ENCODE measurements around the gene EP400. TPM values are rescaled to one million over a fixed set of nuclear protein-coding genes. Genes with fewer than 3 reads are reported as not detected.
A peak's percentile ranks its signal among the peaks of the same experiment; 100 is the strongest.

Gene EP400
- 14.8 TPM for total RNA-seq
- long read RNA-seq, partial matches to known transcripts, result 1 of 2 reads
- long read RNA-seq, other reads (novel, unspliced or antisense), result 1 of 2 reads

- intact Hi-C loops (cut with micrococcal nuclease), result no loop called here
Measured at GRCh38 chr12:131949431-131950181, at the start of gene EP400. Gene EP400, plus strand, starts transcription at chr12:131949942. Its CDS starts 10,678 bp downstream, at chr12:131960620.

GRCh38 chr12:131900397-131900796, 49.3 kb upstream of the EP400 start:
- DNase-seq (peak; percentile 33), ATAC-seq (no peak)

More at GRCh38 chr12:131949431-131950181, at the start of gene EP400:
- DNase-seq, result peak; percentile 98
- ATAC-seq, result peak; percentile 98

GRCh38 chr12:131901431-131902331, 48.1 kb upstream of the EP400 start:
- intact Hi-C loops (cut with micrococcal nuclease), result no loop called here
- peak; percentile 78 for DNase-seq
- ATAC-seq, result peak; percentile 79

More at GRCh38 chr12:131900397-131900796, 49.3 kb upstream of the EP400 start:
- intact Hi-C loops (cut with micrococcal nuclease), result no loop called here

DNA sequence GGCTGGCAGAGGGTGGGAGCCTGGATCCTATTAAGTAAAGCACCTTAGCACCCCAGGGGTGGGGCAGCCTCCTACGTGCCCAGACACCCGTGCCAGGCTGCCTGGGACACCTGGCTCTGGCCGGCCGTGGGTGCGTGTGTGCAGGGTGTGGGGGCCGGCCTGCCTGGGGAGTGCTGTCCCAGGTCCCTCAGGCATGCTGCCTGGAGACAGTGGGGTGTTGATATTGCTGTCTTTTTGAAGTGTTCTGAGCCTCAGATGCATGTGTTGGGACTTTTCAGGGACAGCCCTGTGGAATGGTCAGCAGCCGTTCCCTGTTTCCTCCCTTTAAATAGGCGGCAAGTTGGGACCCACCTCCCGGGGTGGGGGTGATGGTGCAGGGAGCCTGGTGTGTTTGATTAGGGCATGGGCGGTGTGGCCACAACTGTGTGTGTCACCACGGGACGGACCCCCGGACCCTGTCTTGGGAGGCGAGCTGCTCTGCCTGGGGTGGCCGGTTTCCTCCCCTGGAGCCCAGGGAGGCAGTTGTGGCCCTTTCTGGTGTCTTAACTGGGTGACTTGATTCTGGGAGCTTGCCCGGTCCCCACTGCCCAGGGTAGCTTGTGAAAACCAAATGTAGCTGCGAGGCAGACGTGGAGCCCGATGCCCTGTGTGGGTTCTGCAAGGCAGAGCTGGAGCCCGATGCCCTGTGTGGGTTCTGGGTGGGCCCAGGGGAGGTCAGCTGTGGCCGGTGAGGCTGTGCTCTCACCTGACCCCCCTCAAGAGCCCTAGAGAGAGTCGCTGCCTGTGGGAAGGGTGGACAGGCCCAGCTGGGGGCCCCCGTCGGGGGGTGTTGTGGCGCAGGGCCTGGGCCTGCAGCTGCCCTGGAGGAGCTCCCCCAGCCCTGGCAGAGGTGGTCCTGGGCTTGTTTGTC, 47.2 kb upstream of the EP400 start:
- intact Hi-C loops (cut with micrococcal nuclease), result no loop called here
- no peak for ATAC-seq
- DNase-seq, result peak; percentile 24

DNA sequence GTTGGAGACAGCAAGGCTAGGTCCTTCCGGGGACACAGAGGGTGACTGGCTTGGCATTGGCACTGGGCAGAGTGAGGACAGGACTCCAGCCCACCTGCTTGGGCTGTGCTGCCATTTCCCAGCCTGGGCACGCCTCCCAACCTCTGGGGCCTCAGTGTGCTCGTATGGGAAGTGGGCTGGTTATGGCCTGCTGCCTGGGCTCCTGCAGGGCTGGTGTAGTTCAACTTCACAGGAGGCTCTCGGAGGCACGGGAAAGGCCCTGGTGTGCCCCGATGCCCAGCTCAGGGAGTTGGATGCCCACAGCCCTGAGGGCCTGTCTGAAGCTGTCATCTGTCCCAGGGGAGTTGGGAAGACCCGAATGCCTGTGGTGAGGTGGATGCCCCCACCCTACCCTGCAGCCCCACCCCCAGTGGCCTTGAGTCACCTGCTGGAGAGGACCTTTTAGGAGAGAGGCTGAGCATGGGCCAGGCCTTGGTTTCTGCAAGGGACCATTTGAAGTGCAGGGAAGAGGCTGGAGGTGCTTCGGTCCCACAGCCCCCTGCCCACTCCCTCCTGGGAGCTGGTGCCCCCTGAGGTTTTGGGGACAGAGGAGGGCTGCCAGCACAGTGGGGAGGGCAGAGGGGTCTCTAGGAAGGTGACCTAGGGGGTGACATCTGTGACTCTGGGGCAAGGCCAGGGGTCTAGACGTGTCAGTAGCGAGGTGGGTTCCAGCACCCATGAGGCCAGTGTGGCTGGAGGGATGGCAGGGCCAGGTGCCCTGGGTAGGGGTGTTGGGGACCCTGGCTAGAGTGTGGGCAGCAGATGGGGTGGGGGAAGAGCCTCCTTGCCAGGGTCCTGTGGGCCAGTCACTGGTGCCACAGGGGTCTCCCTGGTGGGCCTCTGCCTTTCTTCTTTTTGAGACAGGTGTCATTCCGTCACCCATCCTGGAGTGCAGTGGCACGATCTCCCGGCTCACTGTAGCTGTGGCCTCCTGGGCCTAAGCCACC, 46.2 kb upstream of the EP400 start:
- DNase-seq (peak; percentile 30), ATAC-seq (no peak)
- intact Hi-C loops (cut with micrococcal nuclease), result no loop called here

- intact Hi-C loops (cut with micrococcal nuclease), result no loop called here
Measured at GRCh38 chr12:131904346-131904745, 45.4 kb upstream of the EP400 start.

DNA sequence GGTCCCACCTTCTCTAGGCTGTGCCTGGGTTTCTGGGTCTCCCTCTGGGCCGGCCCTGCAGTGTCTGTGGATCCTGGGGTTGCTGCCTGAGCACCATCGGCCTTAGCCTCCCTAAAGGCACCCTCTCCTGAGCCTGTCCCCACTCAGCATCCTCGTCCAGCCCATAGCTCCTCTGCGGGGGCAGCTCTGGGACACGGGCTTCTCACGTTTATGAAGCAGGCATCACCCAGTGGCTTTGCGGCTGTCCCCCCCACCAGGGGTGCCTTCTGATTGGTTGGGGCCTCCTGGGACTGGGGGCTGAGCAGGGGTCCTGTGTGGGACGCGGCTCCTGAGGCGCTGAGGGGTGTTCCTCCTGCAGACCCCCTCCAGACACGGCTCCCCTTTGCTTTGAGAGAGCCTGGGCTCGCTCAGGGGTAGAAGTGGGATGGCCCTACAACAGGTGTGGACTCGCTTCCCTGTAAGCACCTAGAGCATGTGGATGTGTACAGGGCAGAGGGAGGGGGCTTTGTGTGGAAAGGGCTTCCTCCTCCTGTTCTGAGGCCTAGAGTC, 44.6 kb upstream of the EP400 start:
- intact Hi-C loops (cut with micrococcal nuclease), result no loop called here
- DNase-seq, result no peak
- ATAC-seq, result no peak

More at GRCh38 chr12:131904346-131904745, 45.4 kb upstream of the EP400 start:
- no peak for ATAC-seq
- DNase-seq, result peak; percentile 21

- intact Hi-C loops (cut with micrococcal nuclease), result no loop called here
- ATAC-seq (no peak), DNase-seq (peak; percentile 17)
Measured at GRCh38 chr12:131905630-131906091, 44.1 kb upstream of the EP400 start.

GRCh38 chr12:131907379-131908091, 42.2 kb upstream of the EP400 start:
- DNase-seq, result peak; percentile 27

DNA sequence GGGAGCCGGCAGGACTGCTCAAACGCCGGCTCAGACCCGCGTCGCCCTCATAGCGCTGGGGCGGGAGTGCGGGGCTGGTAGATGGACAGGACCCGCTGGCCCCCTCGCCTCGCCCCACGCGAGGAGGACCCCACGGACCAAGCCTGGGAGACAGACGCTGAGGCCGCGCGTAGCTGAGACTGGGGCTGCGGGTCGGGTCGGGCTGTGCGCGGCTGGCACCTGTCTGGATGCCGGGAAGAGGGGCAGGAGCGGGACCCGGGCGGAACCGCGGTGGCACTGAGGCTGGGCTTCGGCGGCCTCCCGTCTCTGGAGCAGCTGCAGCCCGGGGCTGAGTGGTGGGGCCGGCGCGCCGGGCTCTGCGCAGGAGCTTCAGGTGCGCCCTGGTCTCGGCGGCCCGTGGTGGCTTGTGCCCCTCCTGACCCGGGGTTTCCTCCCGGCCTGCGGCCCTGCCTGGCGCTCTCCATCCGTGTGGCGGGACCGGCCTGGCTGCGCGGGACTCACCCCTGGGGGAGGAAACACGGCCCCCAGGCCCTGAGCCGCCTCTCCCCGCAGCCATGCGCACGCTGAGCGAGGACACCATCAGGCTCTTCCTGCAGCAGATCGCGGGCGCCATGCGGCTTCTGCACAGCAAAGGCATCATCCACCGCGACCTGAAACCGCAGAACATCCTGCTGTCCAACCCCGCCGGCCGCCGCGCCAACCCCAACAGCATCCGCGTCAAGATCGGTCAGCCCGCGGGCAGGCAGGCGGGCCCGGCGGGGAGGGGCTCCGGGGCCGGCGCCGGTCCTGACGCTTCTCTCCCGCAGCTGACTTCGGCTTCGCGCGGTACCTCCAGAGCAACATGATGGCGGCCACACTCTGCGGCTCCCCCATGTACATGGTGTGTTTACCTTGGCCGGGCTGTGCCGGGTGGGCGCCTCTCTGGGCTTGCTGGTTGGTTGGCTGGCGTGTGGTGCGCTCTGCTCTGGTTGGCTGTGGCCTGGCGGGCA, 41.4 kb upstream of the EP400 start:
- intact Hi-C loops (cut with micrococcal nuclease), result no loop called here
- ATAC-seq, result no peak
- DNase-seq, result peak; percentile 28

More at GRCh38 chr12:131907379-131908091, 42.2 kb upstream of the EP400 start:
- no peak for ATAC-seq
- intact Hi-C loops (cut with micrococcal nuclease), result no loop called here

DNA sequence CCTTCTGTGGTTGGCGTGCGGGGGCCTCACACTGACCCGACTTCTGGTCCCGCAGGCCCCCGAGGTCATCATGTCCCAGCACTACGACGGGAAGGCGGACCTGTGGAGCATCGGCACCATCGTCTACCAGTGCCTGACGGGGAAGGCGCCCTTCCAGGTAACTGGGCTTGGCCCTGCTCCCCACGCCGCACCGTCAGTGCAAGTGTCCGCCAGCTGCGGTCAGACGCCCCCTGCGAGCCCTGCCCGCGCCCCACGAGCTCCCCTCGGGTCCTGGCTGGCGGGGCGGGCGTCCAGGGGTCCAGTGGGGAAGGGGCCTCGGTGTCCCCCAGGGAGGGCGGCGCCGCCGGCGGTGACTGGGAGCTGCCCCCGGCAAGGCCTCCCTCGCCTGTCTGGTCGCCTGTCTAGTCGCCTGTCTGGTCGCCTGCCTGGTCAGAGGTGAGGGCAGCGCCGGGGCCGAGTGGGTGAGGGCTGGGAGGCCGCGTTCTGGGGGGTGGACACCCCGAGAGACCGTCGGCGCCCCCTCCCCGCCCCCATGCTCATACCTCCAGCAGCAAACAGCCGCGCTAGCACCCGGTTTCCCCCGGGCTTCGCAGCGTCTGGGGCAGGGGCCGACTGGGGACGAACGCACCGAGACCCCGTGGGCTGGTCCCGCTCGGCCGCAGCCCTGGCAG, 40.5 kb upstream of the EP400 start:
- no peak for ATAC-seq
- intact Hi-C loops (cut with micrococcal nuclease), result no loop called here
- peak; percentile 28 for DNase-seq

DNA sequence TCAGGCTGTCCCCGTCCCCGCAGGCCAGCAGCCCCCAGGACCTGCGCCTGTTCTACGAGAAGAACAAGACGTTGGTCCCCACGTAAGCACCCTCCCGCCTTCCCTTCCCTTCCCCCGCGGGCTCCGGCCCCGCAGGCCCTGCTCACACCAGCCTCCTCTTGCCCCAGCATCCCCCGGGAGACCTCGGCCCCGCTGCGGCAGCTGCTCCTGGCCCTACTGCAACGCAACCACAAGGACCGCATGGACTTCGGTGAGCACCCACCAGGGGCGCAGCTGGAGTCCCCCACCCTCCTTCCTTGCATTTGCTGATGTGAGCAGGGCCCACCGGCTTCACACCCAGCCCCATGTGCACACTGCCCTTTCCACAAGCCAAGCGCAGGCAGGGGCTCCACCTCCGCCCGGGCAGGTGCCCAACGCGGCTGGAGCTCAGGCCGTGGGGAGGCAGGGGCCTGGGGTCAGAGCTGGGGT, 40.0 kb upstream of the EP400 start:
- no peak for ATAC-seq
- peak; percentile 25 for DNase-seq
- intact Hi-C loops (cut with micrococcal nuclease), result no loop called here

DNA sequence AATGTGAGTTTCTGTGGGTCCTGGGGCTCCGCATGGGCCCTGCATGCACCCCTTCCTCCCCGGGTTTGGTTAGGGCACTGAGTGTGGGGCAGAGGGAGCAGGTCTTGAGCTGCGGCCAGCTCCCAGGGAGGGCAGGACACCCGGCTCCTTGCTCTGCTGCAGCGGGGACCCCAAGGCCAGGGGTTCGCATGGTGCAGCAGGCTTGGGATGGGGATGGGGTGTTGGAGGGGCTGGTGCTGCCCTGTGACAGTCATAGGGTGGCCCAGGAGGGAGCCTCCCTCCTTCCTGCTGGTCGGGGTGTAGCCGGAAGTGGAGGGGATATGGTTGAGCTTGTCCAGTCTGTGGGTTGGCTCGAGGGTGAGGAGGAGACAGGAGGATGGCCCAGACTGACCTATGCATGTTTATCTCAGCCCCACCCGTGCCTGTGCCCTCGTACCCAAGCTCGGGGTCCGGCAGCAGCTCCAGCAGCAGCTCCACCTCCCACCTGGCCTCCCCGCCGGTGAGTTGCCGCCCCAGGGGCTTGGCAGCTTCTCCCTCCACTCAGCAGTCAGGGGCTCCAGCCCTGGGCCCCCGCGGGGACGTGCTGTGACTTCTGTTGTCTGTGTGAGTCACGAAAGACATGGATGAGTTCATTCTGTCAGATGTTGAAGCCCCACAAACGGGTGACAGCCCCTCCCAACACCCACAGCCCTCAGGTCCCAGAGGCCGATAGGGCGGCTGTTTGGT, 39.3 kb upstream of the EP400 start:
- DNase-seq, result peak; percentile 20
- intact Hi-C loops (cut with micrococcal nuclease), result no loop called here
- no peak for ATAC-seq

GRCh38 chr12:131911028-131911650, 38.6 kb upstream of the EP400 start:
- intact Hi-C loops (cut with micrococcal nuclease), result no loop called here
- no peak for ATAC-seq
- peak; percentile 12 for DNase-seq

Data from left ventricle myocardium superior (tissue), 1 donor.